ENCODE measurements around the gene OSBPL7. TPM values are rescaled to one million over a fixed set of nuclear protein-coding genes. Genes with fewer than 3 reads are reported as not detected.
"Not testable (repeated sequence)": the region's sequence is repeated elsewhere in the genome, so short reads cannot be mapped to it uniquely, and the experiment has no call there.

Gene OSBPL7
- total and polyA plus RNA-seq, 2 donors, result 6.1 to 13.3 TPM

- Histone ChIP-seq H3K27me3 (ENCODE audit: control insufficient read depth in 2 of 2, insufficient read depth in 1 of 2, low read length in 1 of 2) (peaks cover 6 to 38% of the 10 kb centered on the region in 2 donors), H3K36me3 (ENCODE audit: control insufficient read depth in 2 of 2, insufficient read depth in 2 of 2, low read length in 1 of 2) (no peaks in the 10 kb centered on the region), H3K4me3 (ENCODE audit: low read length in 2 of 2) (no peak overlapping the region), H3K9me3 (ENCODE audit: control insufficient read depth in 2 of 2, insufficient read depth in 1 of 2, low read length in 1 of 2) (peaks cover 3 to 12% of the 10 kb centered on the region in 2 donors), H3K27ac (ENCODE audit: low read depth in 1 of 2, low read length in 1 of 2) (no peak overlapping the region), H3K4me1 (ENCODE audit: control insufficient read depth in 2 of 2, insufficient read depth in 2 of 2, low read length in 2 of 2) (no peaks in the 10 kb centered on the region)
- no peak for DNase-seq (ENCODE audit: low read depth in 6 of 9, low spot score in 9 of 9)
- 85% methylated on average over 4 of the region's 4 CpGs for WGBS
Measured at GRCh38 chr17:47774331-47774730, 47.3 kb downstream of the OSBPL7 start.

GRCh38 chr17:47773649-47774048 lies 47.9 kb downstream of the OSBPL7 start:
- H3K27ac ChIP-seq (ENCODE audit: low read depth in 1 of 2, low read length in 1 of 2); H3K36me3 ChIP-seq (ENCODE audit: control insufficient read depth in 2 of 2, insufficient read depth in 2 of 2, low read length in 1 of 2); DNase-seq (ENCODE audit: low read depth in 6 of 9, low spot score in 9 of 9); H3K4me1 ChIP-seq (ENCODE audit: control insufficient read depth in 2 of 2, insufficient read depth in 2 of 2, low read length in 2 of 2); H3K4me3 ChIP-seq (ENCODE audit: low read length in 2 of 2): not testable (repeated sequence)
- Histone ChIP-seq H3K9me3 (ENCODE audit: control insufficient read depth in 2 of 2, insufficient read depth in 1 of 2, low read length in 1 of 2) (peaks cover 3 to 12% of the 10 kb centered on the region in 2 donors), H3K27me3 (ENCODE audit: control insufficient read depth in 2 of 2, insufficient read depth in 1 of 2, low read length in 1 of 2) (peaks cover 6 to 31% of the 10 kb centered on the region in 2 donors)
- WGBS, result 92% methylated on average over 9 of the region's 9 CpGs

GRCh38 chr17:47763913-47764582 lies 57.5 kb downstream of the OSBPL7 start:
- Histone ChIP-seq H3K9me3 (ENCODE audit: control insufficient read depth in 2 of 2, insufficient read depth in 1 of 2, low read length in 1 of 2) (peaks cover 0 to 3% of the 10 kb centered on the region in 2 donors), H3K4me1 (ENCODE audit: control insufficient read depth in 2 of 2, insufficient read depth in 2 of 2, low read length in 2 of 2) (no peaks in the 10 kb centered on the region), H3K27ac (ENCODE audit: low read depth in 1 of 2, low read length in 1 of 2) (no peak overlapping the region), H3K4me3 (ENCODE audit: low read length in 2 of 2) (no peak overlapping the region), H3K36me3 (ENCODE audit: control insufficient read depth in 2 of 2, insufficient read depth in 2 of 2, low read length in 1 of 2) (no peaks in the 10 kb centered on the region), H3K27me3 (ENCODE audit: control insufficient read depth in 2 of 2, insufficient read depth in 1 of 2, low read length in 1 of 2) (no peaks in the 10 kb centered on the region)
- DNase-seq (ENCODE audit: low read depth in 6 of 9, low spot score in 9 of 9), result no peak
- WGBS, result 95% methylated on average over 3 of the region's 3 CpGs

GRCh38 chr17:47762728-47763127 lies 58.9 kb downstream of the OSBPL7 start:
- Histone ChIP-seq H3K9me3 (ENCODE audit: control insufficient read depth in 2 of 2, insufficient read depth in 1 of 2, low read length in 1 of 2) (peaks cover 0 to 3% of the 10 kb centered on the region in 2 donors), H3K4me3 (ENCODE audit: low read length in 2 of 2) (no peak overlapping the region), H3K27ac (ENCODE audit: low read depth in 1 of 2, low read length in 1 of 2) (no peak overlapping the region), H3K4me1 (ENCODE audit: control insufficient read depth in 2 of 2, insufficient read depth in 2 of 2, low read length in 2 of 2) (no peaks in the 10 kb centered on the region), H3K27me3 (ENCODE audit: control insufficient read depth in 2 of 2, insufficient read depth in 1 of 2, low read length in 1 of 2) (no peaks in the 10 kb centered on the region), H3K36me3 (ENCODE audit: control insufficient read depth in 2 of 2, insufficient read depth in 2 of 2, low read length in 1 of 2) (no peaks in the 10 kb centered on the region)
- 95% methylated on average over 2 of the region's 2 CpGs for WGBS
- no peak for DNase-seq (ENCODE audit: low read depth in 6 of 9, low spot score in 9 of 9)

- Histone ChIP-seq H3K36me3 (ENCODE audit: control insufficient read depth in 2 of 2, insufficient read depth in 2 of 2, low read length in 1 of 2) (no peaks in the 10 kb centered on the region), H3K9me3 (ENCODE audit: control insufficient read depth in 2 of 2, insufficient read depth in 1 of 2, low read length in 1 of 2) (peaks cover 0 to 9% of the 10 kb centered on the region in 2 donors), H3K4me1 (ENCODE audit: control insufficient read depth in 2 of 2, insufficient read depth in 2 of 2, low read length in 2 of 2) (no peaks in the 10 kb centered on the region), H3K27me3 (ENCODE audit: control insufficient read depth in 2 of 2, insufficient read depth in 1 of 2, low read length in 1 of 2) (no peaks in the 10 kb centered on the region), H3K4me3 (ENCODE audit: low read length in 2 of 2) (no peak overlapping the region), H3K27ac (ENCODE audit: low read depth in 1 of 2, low read length in 1 of 2) (no peak overlapping the region)
- no peak for DNase-seq (ENCODE audit: low read depth in 6 of 9, low spot score in 9 of 9)
- WGBS, result 81% methylated on average over 5 of the region's 5 CpGs
Measured at GRCh38 chr17:47760409-47761140, 61.0 kb downstream of the OSBPL7 start.

- no peaks in the 10 kb centered on the region for H3K4me1 ChIP-seq (ENCODE audit: control insufficient read depth in 2 of 2, insufficient read depth in 2 of 2, low read length in 2 of 2)
- WGBS, result 64% methylated on average over 1 of the region's 1 CpG
- DNase-seq (ENCODE audit: low read depth in 6 of 9, low spot score in 9 of 9), result no peak
- H3K36me3 ChIP-seq (ENCODE audit: control insufficient read depth in 2 of 2, insufficient read depth in 2 of 2, low read length in 1 of 2), result no peaks in the 10 kb centered on the region
- H3K27me3 ChIP-seq (ENCODE audit: control insufficient read depth in 2 of 2, insufficient read depth in 1 of 2, low read length in 1 of 2), result no peaks in the 10 kb centered on the region
- H3K27ac ChIP-seq (ENCODE audit: low read depth in 1 of 2, low read length in 1 of 2), result no peak overlapping the region
- H3K4me3 ChIP-seq (ENCODE audit: low read length in 2 of 2), result no peak overlapping the region
- H3K9me3 ChIP-seq (ENCODE audit: control insufficient read depth in 2 of 2, insufficient read depth in 1 of 2, low read length in 1 of 2), result peaks cover 0 to 11% of the 10 kb centered on the region in 2 donors
Measured at GRCh38 chr17:47757386-47757785, 64.2 kb downstream of the OSBPL7 start.

Other genes starting within 250 kb of the OSBPL7 start
- gene KPNB1, start 171.9 kb downstream of the OSBPL7 start, total RNA-seq, result 121 TPM
- 91.3 TPM for gene KPNB1, start 171.9 kb downstream of the OSBPL7 start, polyA plus RNA-seq
- 1.8 TPM for gene TBKBP1, start 127.6 kb downstream of the OSBPL7 start, total RNA-seq
- gene TBKBP1, start 127.6 kb downstream of the OSBPL7 start, polyA plus RNA-seq, result 9.5 TPM
- 1.6 TPM for gene TBX21, start 88.6 kb downstream of the OSBPL7 start, total RNA-seq
- 1.6 TPM for gene TBX21, start 88.6 kb downstream of the OSBPL7 start, polyA plus RNA-seq
- gene MRPL10, start 9.7 kb upstream of the OSBPL7 start, total RNA-seq, result 26.7 TPM
- 41.1 TPM for gene MRPL10, start 9.7 kb upstream of the OSBPL7 start, polyA plus RNA-seq
- gene LRRC46, start 9.9 kb upstream of the OSBPL7 start, total RNA-seq, result 0.19 TPM
- gene LRRC46, start 9.9 kb upstream of the OSBPL7 start, polyA plus RNA-seq, result 2.4 TPM
- gene SCRN2, start 19.5 kb upstream of the OSBPL7 start, total RNA-seq, result 25.3 TPM
- 39.4 TPM for gene SCRN2, start 19.5 kb upstream of the OSBPL7 start, polyA plus RNA-seq
- 0.28 TPM for gene SP6, start 29.4 kb upstream of the OSBPL7 start, total RNA-seq
- gene SP6, start 29.4 kb upstream of the OSBPL7 start, polyA plus RNA-seq, result 4.6 TPM
- gene SP2, start 74.4 kb upstream of the OSBPL7 start, total RNA-seq, result 1.3 TPM
- 10.6 TPM for gene SP2, start 74.4 kb upstream of the OSBPL7 start, polyA plus RNA-seq
- gene PNPO, start 119.8 kb upstream of the OSBPL7 start, total RNA-seq, result 21.4 TPM
- 9.0 TPM for gene PNPO, start 119.8 kb upstream of the OSBPL7 start, polyA plus RNA-seq
- 0.38 TPM for gene PRR15L, start 136.1 kb upstream of the OSBPL7 start, total RNA-seq
- 1.9 TPM for gene PRR15L, start 136.1 kb upstream of the OSBPL7 start, polyA plus RNA-seq
- 125 TPM for gene CDK5RAP3, start 149.3 kb upstream of the OSBPL7 start, total RNA-seq
- gene CDK5RAP3, start 149.3 kb upstream of the OSBPL7 start, polyA plus RNA-seq, result 684 TPM
- gene COPZ2, start 216.0 kb upstream of the OSBPL7 start, total RNA-seq, result 5.5 TPM
- gene COPZ2, start 216.0 kb upstream of the OSBPL7 start, polyA plus RNA-seq, result 16.3 TPM
- gene NFE2L1, start 226.6 kb upstream of the OSBPL7 start, total RNA-seq, result 14.6 TPM
- gene NFE2L1, start 226.6 kb upstream of the OSBPL7 start, polyA plus RNA-seq, result 88.1 TPM

Measured in thymus (tissue), 11 donors.